ENCODE measurements around the gene GFOD1.

The GFOD1 gene

DNA sequence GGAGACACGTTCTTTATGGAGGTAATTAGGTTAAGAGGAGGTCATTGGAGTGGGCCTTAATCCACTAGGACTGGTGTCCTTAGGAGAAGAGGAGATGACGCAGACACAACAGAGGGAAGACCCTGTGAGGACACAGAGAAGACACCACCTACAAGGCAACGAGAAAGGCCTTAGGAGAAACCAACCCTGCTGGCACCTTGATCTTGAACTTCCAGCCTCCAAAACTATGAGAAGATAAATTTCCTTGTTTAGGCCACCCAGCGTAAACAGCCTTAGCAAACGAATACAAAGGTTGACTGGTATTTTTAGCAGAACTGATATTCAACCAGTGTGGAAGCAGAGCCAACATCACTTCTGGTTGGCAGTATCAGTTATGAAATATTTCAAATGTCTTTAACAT, 75.2 kb downstream of the GFOD1 start:
- Histone ChIP-seq H3K4me1 (ENCODE audit: insufficient read depth, low read length, poor library complexity, severe bottlenecking) (peaks cover 3% of the 10 kb centered on the region), H3K9me3 (ENCODE audit: insufficient read depth, low read depth, low read length) (no peaks in the 10 kb centered on the region), H3K27me3 (ENCODE audit: insufficient read depth, low read length, poor library complexity, severe bottlenecking) (no peaks in the 10 kb centered on the region), H3K9ac (ENCODE audit: low read depth, low read length, poor library complexity, severe bottlenecking) (no peak overlapping the region), H3F3A (ENCODE audit: low read depth) (no peaks in the 10 kb centered on the region), H3K36me3 (ENCODE audit: insufficient read depth, low read length) (no peaks in the 10 kb centered on the region), H3K79me2 (ENCODE audit: insufficient read depth, low read length) (peaks cover 5% of the 10 kb centered on the region; the same call in 1 of the 2 replicates), H3K4me2 (ENCODE audit: low read depth, low read length, poor library complexity, severe bottlenecking) (no peak overlapping the region), H3K9me2 (replicated peaks; ENCODE audit: low read depth, low read length) (no peaks in the 10 kb centered on the region), H2AFZ (ENCODE audit: low read length) (no peak overlapping the region), H3K4me3 (ENCODE audit: low read length, poor library complexity, severe bottlenecking) (no peak overlapping the region), H4K20me1 (ENCODE audit: insufficient read depth, low read length, poor library complexity, severe bottlenecking) (no peaks in the 10 kb centered on the region)
- TF ChIP-seq, protein P1, sequence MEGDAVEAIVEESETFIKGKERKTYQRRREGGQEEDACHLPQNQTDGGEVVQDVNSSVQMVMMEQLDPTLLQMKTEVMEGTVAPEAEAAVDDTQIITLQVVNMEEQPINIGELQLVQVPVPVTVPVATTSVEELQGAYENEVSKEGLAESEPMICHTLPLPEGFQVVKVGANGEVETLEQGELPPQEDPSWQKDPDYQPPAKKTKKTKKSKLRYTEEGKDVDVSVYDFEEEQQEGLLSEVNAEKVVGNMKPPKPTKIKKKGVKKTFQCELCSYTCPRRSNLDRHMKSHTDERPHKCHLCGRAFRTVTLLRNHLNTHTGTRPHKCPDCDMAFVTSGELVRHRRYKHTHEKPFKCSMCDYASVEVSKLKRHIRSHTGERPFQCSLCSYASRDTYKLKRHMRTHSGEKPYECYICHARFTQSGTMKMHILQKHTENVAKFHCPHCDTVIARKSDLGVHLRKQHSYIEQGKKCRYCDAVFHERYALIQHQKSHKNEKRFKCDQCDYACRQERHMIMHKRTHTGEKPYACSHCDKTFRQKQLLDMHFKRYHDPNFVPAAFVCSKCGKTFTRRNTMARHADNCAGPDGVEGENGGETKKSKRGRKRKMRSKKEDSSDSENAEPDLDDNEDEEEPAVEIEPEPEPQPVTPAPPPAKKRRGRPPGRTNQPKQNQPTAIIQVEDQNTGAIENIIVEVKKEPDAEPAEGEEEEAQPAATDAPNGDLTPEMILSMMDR (conservative IDR thresholded peaks at IDR 0.05; ENCODE audit: low read length) = no peak
- TF ChIP-seq EZH2phosphoT487 (IDR thresholded peaks at IDR 0.05; ENCODE audit: borderline replicate concordance) = no peak

DNA sequence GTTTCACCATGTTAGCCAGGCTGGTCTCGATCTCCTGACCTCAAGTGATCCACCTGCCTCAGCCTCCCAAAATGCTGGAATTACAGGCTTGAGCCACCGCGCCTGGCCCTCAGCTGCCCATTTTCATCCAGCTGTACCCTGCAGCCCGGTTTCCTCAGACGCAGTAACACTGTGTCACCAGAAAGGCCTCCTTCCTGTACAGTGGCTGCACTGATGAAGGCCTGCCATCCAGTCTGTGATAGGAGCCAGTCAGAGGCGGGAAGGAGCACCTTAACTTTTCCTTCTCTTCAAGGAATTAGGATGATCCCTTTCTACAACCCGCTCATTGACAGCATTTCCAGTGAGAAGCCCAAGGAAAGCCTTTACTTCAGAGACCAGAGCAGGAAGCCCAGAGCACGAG, 75.9 kb downstream of the GFOD1 start:
- Histone ChIP-seq H4K20me1 (ENCODE audit: insufficient read depth, low read length, poor library complexity, severe bottlenecking) (no peaks in the 10 kb centered on the region), H3K9me2 (replicated peaks; ENCODE audit: low read depth, low read length) (no peaks in the 10 kb centered on the region), H3K79me2 (ENCODE audit: insufficient read depth, low read length) (peaks cover 5% of the 10 kb centered on the region; the same call in 1 of the 2 replicates), H3K9ac (ENCODE audit: low read depth, low read length, poor library complexity, severe bottlenecking) (no peak overlapping the region), H3K9me3 (ENCODE audit: insufficient read depth, low read depth, low read length) (no peaks in the 10 kb centered on the region), H3F3A (ENCODE audit: low read depth) (no peaks in the 10 kb centered on the region), H2AFZ (ENCODE audit: low read length) (no peak overlapping the region), H3K4me2 (ENCODE audit: low read depth, low read length, poor library complexity, severe bottlenecking) (no peak overlapping the region), H3K4me3 (ENCODE audit: low read length, poor library complexity, severe bottlenecking) (no peak overlapping the region), H3K36me3 (ENCODE audit: insufficient read depth, low read length) (no peaks in the 10 kb centered on the region), H3K27me3 (ENCODE audit: insufficient read depth, low read length, poor library complexity, severe bottlenecking) (no peaks in the 10 kb centered on the region), H3K4me1 (ENCODE audit: insufficient read depth, low read length, poor library complexity, severe bottlenecking) (peaks cover 3% of the 10 kb centered on the region)
- TF ChIP-seq EZH2phosphoT487 (IDR thresholded peaks at IDR 0.05; ENCODE audit: borderline replicate concordance) = no peak
- TF ChIP-seq, protein P1 (conservative IDR thresholded peaks at IDR 0.05; ENCODE audit: low read length) = no peak

DNA sequence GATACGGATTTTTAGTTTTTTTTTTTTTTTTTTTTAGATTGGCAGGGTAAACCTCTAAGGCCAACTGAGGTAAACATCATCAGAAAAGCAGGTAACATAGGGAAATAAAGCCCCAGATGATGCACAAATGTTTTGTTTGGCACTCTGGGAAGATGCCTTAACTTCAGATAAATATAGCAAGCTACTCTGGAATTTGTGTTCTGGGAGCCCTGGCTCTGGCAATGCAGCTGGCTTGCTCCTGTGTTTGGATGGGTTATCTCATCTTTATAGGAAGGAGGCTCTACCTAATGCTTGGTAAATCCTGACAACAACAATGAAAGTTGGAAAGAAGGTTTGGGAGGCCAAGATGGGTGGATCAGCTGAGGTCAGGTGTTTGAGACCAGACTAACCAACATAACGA, 77.4 kb downstream of the GFOD1 start:
- Histone ChIP-seq H3K4me3 (ENCODE audit: low read length, poor library complexity, severe bottlenecking) (no peak overlapping the region), H3K4me2 (ENCODE audit: low read depth, low read length, poor library complexity, severe bottlenecking) (no peak overlapping the region), H3K79me2 (ENCODE audit: insufficient read depth, low read length) (0 out of 2 replicates have a peak, but pooled peaks cover 5% of the 10 kb centered on the region), H3K27me3 (ENCODE audit: insufficient read depth, low read length, poor library complexity, severe bottlenecking) (no peaks in the 10 kb centered on the region), H3F3A (ENCODE audit: low read depth) (no peaks in the 10 kb centered on the region), H4K20me1 (ENCODE audit: insufficient read depth, low read length, poor library complexity, severe bottlenecking) (no peaks in the 10 kb centered on the region), H3K9me2 (replicated peaks; ENCODE audit: low read depth, low read length) (no peaks in the 10 kb centered on the region), H3K36me3 (ENCODE audit: insufficient read depth, low read length) (no peaks in the 10 kb centered on the region), H2AFZ (ENCODE audit: low read length) (no peak overlapping the region), H3K9me3 (ENCODE audit: insufficient read depth, low read depth, low read length) (no peaks in the 10 kb centered on the region), H3K9ac (ENCODE audit: low read depth, low read length, poor library complexity, severe bottlenecking) (no peak overlapping the region), H3K4me1 (ENCODE audit: insufficient read depth, low read length, poor library complexity, severe bottlenecking) (peaks cover 3% of the 10 kb centered on the region)
- TF ChIP-seq EZH2phosphoT487 (IDR thresholded peaks at IDR 0.05; ENCODE audit: borderline replicate concordance) = no peak
- TF ChIP-seq, protein P1 (conservative IDR thresholded peaks at IDR 0.05; ENCODE audit: low read length) = no peak
